ENCODE measurements around the gene IREB2. TPM values are rescaled to one million over a fixed set of nuclear protein-coding genes. Genes with fewer than 3 reads are reported as not detected.

The IREB2 gene
- total and polyA plus RNA-seq, 2 experiments from 2014 or later, result 23.4 to 68.4 TPM

Other genes starting within 250 kb of the IREB2 start
- gene ACSBG1, start 203.7 kb upstream of the IREB2 start, total RNA-seq (2014; rRNA removed; shearing (Covaris generic)), result 7.3 and 10.0 TPM in 2 replicates
- 1.9 TPM in 2 replicates for gene ACSBG1, start 203.7 kb upstream of the IREB2 start, polyA plus RNA-seq (2016; fragmentation: Nextera tagmentation; extraction: Ambion mirVana)
- 10.3 and 12.5 TPM in 2 replicates for gene DNAJA4, start 173.7 kb upstream of the IREB2 start, total RNA-seq (2014; rRNA removed; shearing (Covaris generic))
- 5.0 and 5.4 TPM in 2 replicates for gene DNAJA4, start 173.7 kb upstream of the IREB2 start, polyA plus RNA-seq (2016; fragmentation: Nextera tagmentation; extraction: Ambion mirVana)
- 47.0 and 59.4 TPM in 2 replicates for gene SKIC8, start 138.6 kb upstream of the IREB2 start, total RNA-seq (2014; rRNA removed; shearing (Covaris generic))
- 68.6 and 73.8 TPM in 2 replicates for gene SKIC8, start 138.6 kb upstream of the IREB2 start, polyA plus RNA-seq (2016; fragmentation: Nextera tagmentation; extraction: Ambion mirVana)
- 127 and 156 TPM in 2 replicates for gene CRABP1, start 97.9 kb upstream of the IREB2 start, total RNA-seq (2014; rRNA removed; shearing (Covaris generic))
- gene CRABP1, start 97.9 kb upstream of the IREB2 start, polyA plus RNA-seq (2016; fragmentation: Nextera tagmentation; extraction: Ambion mirVana), result 522 and 536 TPM in 2 replicates
- gene HYKK, start 69.4 kb downstream of the IREB2 start, total RNA-seq (2014; rRNA removed; shearing (Covaris generic)), result 5.0 and 5.5 TPM in 2 replicates
- 2.9 and 4.0 TPM in 2 replicates for gene HYKK, start 69.4 kb downstream of the IREB2 start, polyA plus RNA-seq (2016; fragmentation: Nextera tagmentation; extraction: Ambion mirVana)
- 301 and 322 TPM in 2 replicates for gene PSMA4, start 102.2 kb downstream of the IREB2 start, total RNA-seq (2014; rRNA removed; shearing (Covaris generic))
- 466 and 552 TPM in 2 replicates for gene PSMA4, start 102.2 kb downstream of the IREB2 start, polyA plus RNA-seq (2016; fragmentation: Nextera tagmentation; extraction: Ambion mirVana)
- gene CHRNA5, start 127.3 kb downstream of the IREB2 start, total RNA-seq (2014; rRNA removed; shearing (Covaris generic)), result 19.6 and 26.2 TPM in 2 replicates
- 23.3 and 29.3 TPM in 2 replicates for gene CHRNA5, start 127.3 kb downstream of the IREB2 start, polyA plus RNA-seq (2016; fragmentation: Nextera tagmentation; extraction: Ambion mirVana)
- 1.3 and 2.9 TPM in 2 replicates for gene CHRNA3, start 182.8 kb downstream of the IREB2 start, total RNA-seq (2014; rRNA removed; shearing (Covaris generic))
- 2.3 and 3.5 TPM in 2 replicates for gene CHRNA3, start 182.8 kb downstream of the IREB2 start, polyA plus RNA-seq (2016; fragmentation: Nextera tagmentation; extraction: Ambion mirVana)
- 1.0 and 1.6 TPM in 2 replicates for gene CHRNB4, start 203.0 kb downstream of the IREB2 start, total RNA-seq (2014; rRNA removed; shearing (Covaris generic))
- gene CHRNB4, start 203.0 kb downstream of the IREB2 start, polyA plus RNA-seq (2016; fragmentation: Nextera tagmentation; extraction: Ambion mirVana), result 0.71 and 1.4 TPM in 2 replicates

All from GM23338 (cell line).